B cell (primary cell): ENCODE measurements around the gene ABCB4. TPM values are rescaled to one million over a fixed set of nuclear protein-coding genes. Genes with fewer than 3 reads are reported as not detected.

Experiments
- ATAC-seq: fragments of 200-7000 bp; cut with Tn5 transposase; one replicate; pipeline ENCODE4 v1.10.0; 2021; ENCODE audit warnings: low read depth, mild to moderate bottlenecking, moderate number of reproducible peaks, moderate library complexity
- CTCF ChIA-PET: fragments of 350-600 bp; sonication (Branson Sonifier 250); formaldehyde crosslinking; loops from one replicate; lab custom pipeline; 2021; ENCODE audit warnings: antibody characterized with exemption, inconsistent platforms; lab: Charles Lee
- POLR2A ChIA-PET: fragments of 350-600 bp; sonication (Branson Sonifier 250); formaldehyde crosslinking; loops from one replicate; lab custom pipeline; 2021; ENCODE audit warnings: antibody characterized with exemption; lab: Charles Lee
- DNase-seq: peaks from one replicate; pipeline ENCODE4 v3.0.0; 2013
- H2AFZ ChIP-seq: 2 replicates; pipeline ENCODE4 v1.6.1; 2012; ENCODE audit warnings: mild to moderate bottlenecking, low read depth, low read length; ENCODE audit not compliant: insufficient read depth, poor library complexity, severe bottlenecking
- H3K27ac ChIP-seq, 2 donors: 1 replicate in 1 of 2; 2 replicates in 1 of 2; pipeline ENCODE4 v1.5.1; 2012 to 2013; ENCODE audit warnings: low read length in 2 of 2, mild to moderate bottlenecking in 2 of 2, moderate library complexity in 1 of 2
- H3K27me3 ChIP-seq, 4 experiments: fragments of 200-600 bp in 1 of 4; sonication (generic) in 1 of 4; replicated peaks in 1 of 4; 1 replicate in 2 of 4; 2 replicates in 2 of 4; pipeline versions ENCODE4 v1.6.1 to v1.7.0; 2013 to 2016; ENCODE audit warnings: low read length in 3 of 4, mild to moderate bottlenecking in 2 of 4, mixed read lengths in 1 of 4, moderate library complexity in 1 of 4; ENCODE audit not compliant: insufficient read depth in 4 of 4, control insufficient read depth in 3 of 4; ENCODE audit errors: control extremely low read depth in 1 of 4
- H3K36me3 ChIP-seq, 2 experiments: replicated peaks in 1 of 2; 1 replicate in 1 of 2; 2 replicates in 1 of 2; pipeline versions ENCODE4 v1.6.1 to v1.7.1; 2013; ENCODE audit warnings: low read length in 1 of 2; ENCODE audit not compliant: insufficient read depth in 2 of 2, control insufficient read depth in 1 of 2; ENCODE audit errors: control extremely low read depth in 1 of 2, extremely low read depth in 1 of 2
- H3K4me1 ChIP-seq, 2 donors: fragments of 200-600 bp in 1 of 2; sonication (generic) in 1 of 2; 1 replicate in 1 of 2; 2 replicates in 1 of 2; pipeline versions ENCODE4 v1.5.1 to v1.6.1; 2013 to 2017; ENCODE audit warnings: low read length in 2 of 2; ENCODE audit not compliant: control insufficient read depth in 2 of 2, insufficient read depth in 2 of 2
- H3K4me2 ChIP-seq: replicated peaks from 2 replicates; pipeline ENCODE3; 2012; ENCODE audit warnings: mild to moderate bottlenecking, low read depth, low read length; ENCODE audit not compliant: poor library complexity, severe bottlenecking
- H3K4me3 ChIP-seq, 5 experiments: fragments of 200-600 bp in 1 of 5; sonication (generic) in 1 of 5; 1 replicate in 3 of 5; 2 replicates in 2 of 5; pipeline versions ENCODE4 v1.5.1 to v1.7.0; 2011 to 2016; ENCODE audit warnings: low read length in 4 of 5, mild to moderate bottlenecking in 4 of 5, low read depth in 2 of 5, control low read depth in 1 of 5, moderate library complexity in 1 of 5; ENCODE audit not compliant: insufficient read depth in 1 of 5; ENCODE audit errors: control extremely low read depth in 1 of 5, extremely low read depth in 1 of 5
- H3K79me2 ChIP-seq: fragments of 200-600 bp; sonication (generic); one replicate; pipeline ENCODE4 v1.6.0; 2016; ENCODE audit warnings: low read length; ENCODE audit not compliant: control insufficient read depth, insufficient read depth
- H3K9ac ChIP-seq: fragments of 200-600 bp; sonication (generic); 2 replicates; pipeline ENCODE4 v1.6.1; 2017; ENCODE audit warnings: mild to moderate bottlenecking, low read length, moderate library complexity
- H3K9me3 ChIP-seq, 3 donors: one replicate each; pipeline versions ENCODE4 v1.6.1 to v1.7.1; 2013; ENCODE audit warnings: low read length in 2 of 3; ENCODE audit not compliant: control insufficient read depth in 2 of 3, insufficient read depth in 1 of 3; ENCODE audit errors: control extremely low read depth in 1 of 3
- H4K20me1 ChIP-seq: 2 replicates; pipeline ENCODE4 v1.6.0; 2012; ENCODE audit warnings: mild to moderate bottlenecking, low read length; ENCODE audit not compliant: insufficient read depth, control insufficient read depth, poor library complexity, severe bottlenecking
- H3K27ac Mint-ChIP-seq: one replicate; pipeline ENCODE4 v1.8.0; 2021; ENCODE audit warnings: mixed read lengths
- H3K27me3 Mint-ChIP-seq: one replicate; pipeline ENCODE4 v1.8.0; 2021; ENCODE audit warnings: mixed read lengths
- H3K4me1 Mint-ChIP-seq: one replicate; pipeline ENCODE4 v1.8.0; 2021; ENCODE audit warnings: mixed read lengths
- H3K4me3 Mint-ChIP-seq: one replicate; pipeline ENCODE4 v1.8.0; 2021; ENCODE audit warnings: mixed read lengths
- H3K9me3 Mint-ChIP-seq: one replicate; pipeline ENCODE4 v1.8.0; 2022; ENCODE audit warnings: mixed read lengths; ENCODE audit not compliant: insufficient read depth
- CTCF ChIP-seq: fragments of 200-600 bp; IDR thresholded peaks from one replicate; pipeline ENCODE4 v1.8.0; 2022; ENCODE audit warnings: antibody characterized with exemption, mild to moderate bottlenecking
- EZH2 ChIP-seq: IDR thresholded peaks from 2 replicates; pipeline ENCODE4 v1.6.1; 2012; ENCODE audit warnings: borderline replicate concordance, low read depth, mild to moderate bottlenecking, moderate library complexity, low read length; ENCODE audit not compliant: insufficient read depth, poor library complexity, severe bottlenecking
- WGBS: methylation state at CpG from one replicate; pipeline ENCODE4 v1.1.5; 2013; ENCODE audit warnings: missing lambda C conversion rate; ENCODE audit not compliant: insufficient coverage; 5-methylcytosine and 5-hydroxymethylcytosine counted together
- intact Hi-C: fragments of 100-400 bp; cut with micrococcal nuclease; formaldehyde crosslinking; loops from one replicate; pipeline ENCODE4 v1.10.0; 2022
- polyA plus RNA-seq: library from polyadenylated mRNA; depleted of rRNA; stranded (reverse); fragments of >200 nt; gene quantifications from 2 replicates; pipeline ENCODE4 v1.2.3, GENCODE V29; 2012
- total RNA-seq, 2 donors: library from RNA; stranded (reverse); fragments of 120-200 nt in 1 of 2; gene quantifications; 1 replicate in 1 of 2; 2 replicates in 1 of 2; pipeline versions ENCODE4 v1.2.3 to v1.2.4, GENCODE V29; 2013 to 2022

ABCB4 gene
- total and polyA plus RNA-seq, 2 donors (not counting 1 experiment from before 2014, with no cell fraction given) = 16.6 to 40.0 TPM

- Mint-ChIP-seq H3K4me3 (no peak overlapping the region), H3K27ac (no peak overlapping the region), H3K4me1 (no peaks in the 10 kb centered on the region), H3K9me3 (no peaks in the 10 kb centered on the region), H3K27me3 (no peaks in the 10 kb centered on the region)
- Histone ChIP-seq H3K4me1 (no peaks in the 10 kb centered on the region), H3K79me2 (no peaks in the 10 kb centered on the region), H4K20me1 (no peaks in the 10 kb centered on the region), H3K4me3 (no peak overlapping the region), H3K9ac (no peak overlapping the region), H3K36me3 (peaks cover 0 to 5% of the 10 kb centered on the region in 2 experiments), H2AFZ (no peak overlapping the region), H3K9me3 (no peaks in the 10 kb centered on the region), H3K27ac (no peak overlapping the region), H3K27me3 (no peaks in the 10 kb centered on the region), H3K4me2 (no peak overlapping the region)
- WGBS = no CpG with 5 or more reads among the region's 4 CpGs
- intact Hi-C loops = no loop called here
- ChIA-PET CTCF (interaction anchor here (0.6 kb wide), 1 partner anchor 34 kb away, joined by 3 read pairs; no protein-coding TSS in a partner anchor), POLR2A (no interaction called here)
- no peak for DNase-seq
- TF ChIP-seq CTCF = no peak
- TF ChIP-seq EZH2 = no peak
- ATAC-seq = no peak
Measured at GRCh38 chr7:87369216-87369615, 106.3 kb downstream of the ABCB4 start.

GRCh38 chr7:87364246-87364645 is 111.2 kb downstream of the ABCB4 start:
- no peak overlapping the region for H3K4me2 ChIP-seq
- no peak overlapping the region for H2AFZ ChIP-seq
- H3K9me3 ChIP-seq = no peaks in the 10 kb centered on the region
- H3K27ac ChIP-seq = no peak overlapping the region
- Mint-ChIP-seq H3K27ac (no peak overlapping the region), H3K4me1 (peaks cover 3% of the 10 kb centered on the region), H3K4me3 (no peak overlapping the region), H3K9me3 (no peaks in the 10 kb centered on the region), H3K27me3 (no peaks in the 10 kb centered on the region)
- intact Hi-C loops = no loop called here
- no peak overlapping the region for H3K9ac ChIP-seq
- peaks cover 0 to 5% of the 10 kb centered on the region in 2 experiments for H3K36me3 ChIP-seq
- H4K20me1 ChIP-seq = no peaks in the 10 kb centered on the region
- ATAC-seq (no peak), DNase-seq (no peak)
- ChIA-PET POLR2A (no interaction called here), CTCF (interaction anchor here (2.6 kb wide), 1 partner anchor 52 kb away, joined by 6 read pairs; no protein-coding TSS in a partner anchor)
- H3K27me3 ChIP-seq = no peaks in the 10 kb centered on the region
- H3K79me2 ChIP-seq = no peaks in the 10 kb centered on the region
- TF ChIP-seq EZH2 (no peak), CTCF (no peak)
- no peaks in the 10 kb centered on the region for H3K4me1 ChIP-seq
- no peak overlapping the region for H3K4me3 ChIP-seq
